Uterine smooth muscle cell (primary cell): Measurements from ENCODE around the gene TGM6. TPM values are rescaled to one million over a fixed set of nuclear protein-coding genes. Genes with fewer than 3 reads are reported as not detected.

Source experiments
- total RNA-seq: library from RNA; depleted of rRNA; stranded (reverse); fragments of >200 nt; gene quantifications from 2 replicates; pipeline ENCODE4 v1.2.3, GENCODE V29; 2014

The TGM6 gene
- not detected in 2 replicates for total RNA-seq

GRCh38 chr20:2380601-2381000, at the start of gene TGM6:
TGM6 (plus strand) TSS chr20:2380901; CDS start chr20:2380969, 68 bp downstream.

GRCh38 chr20:2470423-2471193, 89.9 kb downstream of the TGM6 start, which contains the start of gene SNRPB:
SNRPB (minus strand) TSS chr20:2470789; CDS start chr20:2470690, 99 bp downstream.

Other genes with a start within 250 kb of the TGM6 start
- not detected in 2 replicates for gene TGM3, start 84.9 kb upstream of the TGM6 start, total RNA-seq
- gene SNRPB, start 89.9 kb downstream of the TGM6 start, total RNA-seq: 150 and 345 TPM in 2 replicates
- 12.7 and 14.7 TPM in 2 replicates for gene ZNF343, start 128.0 kb downstream of the TGM6 start, total RNA-seq
- not detected in 2 replicates for gene TMC2, start 155.7 kb downstream of the TGM6 start, total RNA-seq